ENCODE data around the gene SLC39A6. TPM values are rescaled to one million over a fixed set of nuclear protein-coding genes. Genes with fewer than 3 reads are reported as not detected.

Gene SLC39A6
- total RNA-seq, 1 donor from 2014 or later: 83.7 TPM

DNA sequence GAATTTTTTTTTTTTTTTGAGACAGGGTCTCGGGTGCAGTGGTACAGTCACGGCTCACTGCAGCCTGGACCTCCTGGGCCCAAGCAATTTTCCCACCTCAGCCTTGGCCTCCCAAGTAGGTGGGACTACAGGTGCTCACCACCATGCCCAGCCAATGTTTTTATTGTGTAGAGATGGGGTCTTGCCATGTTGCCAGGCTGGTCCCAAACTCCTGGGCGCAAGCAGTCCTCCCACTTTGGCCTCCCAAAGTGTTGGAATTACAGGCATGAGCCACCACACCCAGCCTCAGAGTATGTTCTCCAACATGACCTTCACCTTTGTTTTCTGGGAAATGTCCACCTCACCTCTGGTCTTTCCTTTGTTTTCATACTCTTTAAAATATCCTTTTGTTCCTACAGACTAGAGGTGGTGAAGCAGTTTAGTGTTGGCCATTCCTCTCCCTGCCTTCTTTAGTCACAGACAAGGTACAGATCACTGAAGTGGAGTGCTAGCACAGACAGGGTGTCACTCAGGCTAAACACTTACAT is 38.6 kb upstream of the SLC39A6 start:
- no peak overlapping the region for H3K4me3 ChIP-seq (ENCODE audit: low read depth, low read length)
- no peak for DNase-seq (ENCODE audit: low read depth)
- TF ChIP-seq, protein P1, sequence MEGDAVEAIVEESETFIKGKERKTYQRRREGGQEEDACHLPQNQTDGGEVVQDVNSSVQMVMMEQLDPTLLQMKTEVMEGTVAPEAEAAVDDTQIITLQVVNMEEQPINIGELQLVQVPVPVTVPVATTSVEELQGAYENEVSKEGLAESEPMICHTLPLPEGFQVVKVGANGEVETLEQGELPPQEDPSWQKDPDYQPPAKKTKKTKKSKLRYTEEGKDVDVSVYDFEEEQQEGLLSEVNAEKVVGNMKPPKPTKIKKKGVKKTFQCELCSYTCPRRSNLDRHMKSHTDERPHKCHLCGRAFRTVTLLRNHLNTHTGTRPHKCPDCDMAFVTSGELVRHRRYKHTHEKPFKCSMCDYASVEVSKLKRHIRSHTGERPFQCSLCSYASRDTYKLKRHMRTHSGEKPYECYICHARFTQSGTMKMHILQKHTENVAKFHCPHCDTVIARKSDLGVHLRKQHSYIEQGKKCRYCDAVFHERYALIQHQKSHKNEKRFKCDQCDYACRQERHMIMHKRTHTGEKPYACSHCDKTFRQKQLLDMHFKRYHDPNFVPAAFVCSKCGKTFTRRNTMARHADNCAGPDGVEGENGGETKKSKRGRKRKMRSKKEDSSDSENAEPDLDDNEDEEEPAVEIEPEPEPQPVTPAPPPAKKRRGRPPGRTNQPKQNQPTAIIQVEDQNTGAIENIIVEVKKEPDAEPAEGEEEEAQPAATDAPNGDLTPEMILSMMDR (conservative IDR thresholded peaks at IDR 0.05; ENCODE audit: low read depth, low read length): no peak

DNA sequence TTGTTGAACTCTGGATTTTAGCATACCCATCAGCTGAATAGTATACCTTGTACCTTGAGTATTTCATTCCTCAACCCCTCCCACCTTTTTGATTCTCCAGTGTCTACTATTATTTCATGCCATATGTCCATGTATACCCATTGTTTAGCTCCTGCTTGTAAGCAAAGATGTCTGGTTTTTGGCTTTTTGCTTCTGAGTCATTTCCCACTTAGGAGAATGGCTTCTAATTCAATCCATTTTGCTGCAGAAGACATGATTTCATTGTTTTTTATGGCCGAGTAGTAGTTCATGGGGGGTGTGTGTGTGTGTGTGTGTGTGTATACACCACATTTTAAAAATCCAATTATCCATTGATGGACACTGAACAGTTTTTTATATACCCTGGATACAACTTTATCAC is 33.8 kb upstream of the SLC39A6 start:
- TF ChIP-seq, protein P1 (conservative IDR thresholded peaks at IDR 0.05; ENCODE audit: low read depth, low read length): no peak
- no peak overlapping the region for H3K4me3 ChIP-seq (ENCODE audit: low read depth, low read length)
- no peak for DNase-seq (ENCODE audit: low read depth)

DNA sequence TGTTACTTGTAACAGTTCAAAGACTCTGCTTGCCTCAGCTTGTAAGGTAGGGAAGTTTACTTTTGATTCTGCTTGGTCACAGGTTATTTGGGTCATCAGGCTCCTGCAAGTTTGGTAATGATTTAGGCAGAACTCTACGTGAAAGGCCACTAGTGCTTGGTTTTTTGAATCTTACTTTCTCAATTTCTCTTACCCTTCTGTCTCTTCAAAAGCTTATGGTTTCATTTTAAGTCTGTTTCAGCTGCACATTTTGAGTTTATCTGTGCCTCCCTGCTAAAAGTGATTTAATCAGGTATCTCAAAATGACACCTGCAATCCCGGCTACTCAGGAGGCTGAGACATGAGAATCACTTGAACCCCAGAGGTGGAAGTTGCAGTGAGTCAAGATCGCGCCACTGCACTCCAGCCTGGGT is 31.8 kb upstream of the SLC39A6 start:
- no peak overlapping the region for H3K4me3 ChIP-seq (ENCODE audit: low read depth, low read length)
- no peak for DNase-seq (ENCODE audit: low read depth)
- TF ChIP-seq, protein P1 (conservative IDR thresholded peaks at IDR 0.05; ENCODE audit: low read depth, low read length): no peak

- no peak overlapping the region for H3K4me3 ChIP-seq (ENCODE audit: low read depth, low read length)
- DNase-seq (ENCODE audit: low read depth): peak; percentile 53
- TF ChIP-seq, protein P1 (conservative IDR thresholded peaks at IDR 0.05; ENCODE audit: low read depth, low read length): no peak
Measured at GRCh38 chr18:36158266-36158867, 29.2 kb upstream of the SLC39A6 start.

DNA sequence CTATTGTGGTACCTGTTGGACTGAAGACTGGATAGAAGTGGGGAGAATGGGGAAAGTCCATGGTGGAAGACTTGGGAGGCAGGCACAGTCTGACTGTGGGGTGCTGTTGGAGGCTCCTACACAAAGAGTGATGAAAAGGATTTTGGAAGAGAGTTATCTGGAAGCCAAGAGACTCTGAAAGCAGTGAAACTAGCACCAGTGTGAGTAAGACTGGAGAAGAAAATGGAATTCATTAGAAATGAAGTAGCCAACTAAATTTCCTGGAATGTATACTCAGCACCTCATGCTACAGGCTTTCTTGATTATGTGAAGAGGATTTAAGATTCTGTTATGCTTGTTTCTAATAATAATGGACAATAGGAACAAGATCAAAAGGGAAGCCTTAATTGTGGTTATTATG is 28.3 kb upstream of the SLC39A6 start:
- no peak for DNase-seq (ENCODE audit: low read depth)
- H3K4me3 ChIP-seq (ENCODE audit: low read depth, low read length): no peak overlapping the region
- TF ChIP-seq, protein P1 (conservative IDR thresholded peaks at IDR 0.05; ENCODE audit: low read depth, low read length): no peak

DNA sequence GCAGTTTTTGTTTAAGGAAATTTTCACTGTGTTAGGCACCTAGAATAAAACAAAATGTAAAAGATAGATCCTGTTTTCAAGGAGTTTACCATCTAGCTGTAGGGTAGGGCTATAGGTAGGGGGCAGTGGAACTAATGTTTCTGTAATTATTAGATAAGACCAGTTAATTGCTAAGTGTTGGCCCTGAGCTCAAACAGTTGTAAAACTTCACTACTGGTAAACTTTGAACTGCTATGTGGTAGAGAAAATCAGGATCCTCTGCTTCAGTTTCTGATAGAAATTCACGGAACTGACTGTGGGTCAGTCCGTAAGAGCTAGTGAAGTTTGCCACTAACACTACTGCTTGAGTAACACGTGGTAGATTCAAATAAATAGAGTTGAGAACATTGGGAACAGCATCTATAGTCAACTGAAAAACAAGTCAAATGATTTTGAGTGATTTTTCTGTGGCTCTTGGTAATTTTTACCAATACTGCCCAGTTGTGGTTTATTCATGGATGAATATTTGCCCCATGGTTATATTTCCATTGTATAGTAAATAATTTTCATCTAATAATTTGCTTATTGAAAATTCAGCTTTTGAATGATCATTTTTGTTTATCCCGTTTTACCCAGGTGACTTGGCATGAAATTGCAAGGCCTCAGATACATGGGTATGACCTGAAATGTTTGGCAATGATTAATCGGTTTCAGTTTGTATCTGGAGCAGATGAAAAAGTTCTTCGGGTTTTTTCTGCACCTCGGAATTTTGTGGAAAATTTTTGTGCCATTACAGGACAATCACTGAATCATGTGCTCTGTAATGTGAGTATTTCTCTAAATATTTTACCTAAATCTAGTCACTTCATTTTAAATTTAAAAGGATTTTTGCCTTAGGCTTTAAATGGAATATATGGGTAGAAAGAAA is 27.0 kb upstream of the SLC39A6 start:
- H3K4me3 ChIP-seq (ENCODE audit: low read depth, low read length): no peak overlapping the region
- peak; percentile 40 for DNase-seq (ENCODE audit: low read depth)
- TF ChIP-seq, protein P1 (conservative IDR thresholded peaks at IDR 0.05; ENCODE audit: low read depth, low read length): no peak
